Heart left ventricle (tissue), 13 donors: ENCODE results near the gene TSHZ1.

ENCODE experiments used
- CTCF ChIP-seq, 12 donors: fragments of 200-600 bp; sonication (generic) in 4 of 12; IDR thresholded peaks; one replicate each; pipeline versions ENCODE4 v1.5.0 to v1.8.0; 2018 to 2022; ENCODE audit warnings: antibody characterized with exemption in 12 of 12, mild to moderate bottlenecking in 5 of 12
- POLR2A ChIP-seq, 2 donors: fragments of 450-650 bp; IDR thresholded peaks; one replicate each; pipeline ENCODE4 v1.6.1; 2017; ENCODE audit warnings: antibody characterized with exemption in 2 of 2, mild to moderate bottlenecking in 2 of 2, moderate library complexity in 2 of 2
- donor health status: ischemic (EF 13 %, LVEDD 7.1; RV severe dilation, severe dysfunction).
- donor health status: DM: no; HTN: yes; CAD: no.
- donor health status: DM: no; HTN: no; CAD: no.
- donor health status: ischemic (EF 25% LVEDD 6.9; RV normal size, moderate dysfunction).
- donor health status: ischemic (EF 25% LVEDD 5.7; RV mildly dilated, moderate dysfunction).
- donor health status: ischemic (EF 35%, LVEDD 5.7; RV mildly dilated, moderate dysfunction).
- donor health status: nonischemic (EF 11% LVEDD 7.7; RV severe dilation, severe dysfunction).
- donor health status: DM: yes; HTN: yes; CAD: no.
- donor health status: PGD.
- donor health status: ischemic (EF 29% LVEDD 5.4; RV normal size, mild dysfunction).
- donor health status: nonischemic (EF 23%, LVEDD 6.1; RV moderate dilation, normal function).

DNA sequence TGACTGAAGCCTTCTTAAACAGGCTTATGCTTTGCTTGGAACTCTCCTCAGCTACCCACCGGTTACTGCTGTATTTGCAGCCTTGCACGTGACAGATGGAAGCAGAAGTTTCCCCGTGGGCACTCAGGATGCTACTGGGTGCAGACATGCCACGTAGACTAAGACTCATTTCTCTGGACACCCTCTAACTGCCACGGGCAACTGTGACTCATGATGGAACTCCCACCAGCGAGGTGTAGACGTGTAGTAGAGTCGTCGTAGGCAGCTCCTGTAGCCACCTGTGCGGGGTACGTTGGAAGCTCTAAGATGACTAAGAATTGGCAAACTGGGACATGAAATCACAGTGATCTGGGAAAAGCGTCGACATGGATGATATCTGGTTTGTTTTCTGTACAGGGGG is 27.5 kb downstream of the TSHZ1 start:
- TF ChIP-seq CTCF (IDR thresholded peaks at IDR 0.05): no peak
- TF ChIP-seq POLR2A (IDR thresholded peaks at IDR 0.05): no peak
